PFSK-1 (cell line): ENCODE measurements around the gene C15orf61.

Source experiments
- FOXP2 ChIP-seq: optimal IDR thresholded peaks from 2 replicates; pipeline ENCODE3; 2011; ENCODE audit warnings: borderline replicate concordance, control low read depth, inconsistent platforms; ENCODE audit not compliant: insufficient read depth; ENCODE audit errors: extremely low read length, extremely low read depth
- POLR2AphosphoS5 ChIP-seq: IDR thresholded peaks from 2 replicates; pipeline ENCODE4 v1.6.1; 2012; ENCODE audit warnings: low read depth, mild to moderate bottlenecking, control low read depth, low read length, moderate library complexity
- REST ChIP-seq, 2 experiments: IDR thresholded peaks; 2 replicates each; pipeline versions ENCODE4 v1.6.1 to v1.8.0; 2011 to 2012; ENCODE audit warnings: low read depth in 2 of 2, low read length in 2 of 2, control low read depth in 1 of 2, inconsistent platforms in 1 of 2, mild to moderate bottlenecking in 1 of 2, moderate library complexity in 1 of 2; ENCODE audit not compliant: insufficient read depth in 1 of 2
- SIN3A ChIP-seq: IDR thresholded peaks from 2 replicates; pipeline ENCODE4 v1.6.1; 2012; ENCODE audit warnings: mild to moderate bottlenecking, low read length, moderate library complexity, borderline replicate concordance; ENCODE audit not compliant: insufficient read depth
- TAF1 ChIP-seq: IDR thresholded peaks from 2 replicates; pipeline ENCODE4 v1.6.1; 2012; ENCODE audit warnings: low read length, control low read depth, borderline replicate concordance; ENCODE audit not compliant: insufficient read depth

Gene C15orf61

GRCh38 chr15:67537771-67538170 is 16.8 kb downstream of the C15orf61 start:
- TF ChIP-seq FOXP2 (no peak), SIN3A (no peak), TAF1 (no peak), POLR2AphosphoS5 (no peak), REST (IDR thresholded peaks at IDR 0.05; ENCODE audit: insufficient read depth in 1 of 2, low read depth in 2 of 2, low read length in 2 of 2) (no peak)

DNA sequence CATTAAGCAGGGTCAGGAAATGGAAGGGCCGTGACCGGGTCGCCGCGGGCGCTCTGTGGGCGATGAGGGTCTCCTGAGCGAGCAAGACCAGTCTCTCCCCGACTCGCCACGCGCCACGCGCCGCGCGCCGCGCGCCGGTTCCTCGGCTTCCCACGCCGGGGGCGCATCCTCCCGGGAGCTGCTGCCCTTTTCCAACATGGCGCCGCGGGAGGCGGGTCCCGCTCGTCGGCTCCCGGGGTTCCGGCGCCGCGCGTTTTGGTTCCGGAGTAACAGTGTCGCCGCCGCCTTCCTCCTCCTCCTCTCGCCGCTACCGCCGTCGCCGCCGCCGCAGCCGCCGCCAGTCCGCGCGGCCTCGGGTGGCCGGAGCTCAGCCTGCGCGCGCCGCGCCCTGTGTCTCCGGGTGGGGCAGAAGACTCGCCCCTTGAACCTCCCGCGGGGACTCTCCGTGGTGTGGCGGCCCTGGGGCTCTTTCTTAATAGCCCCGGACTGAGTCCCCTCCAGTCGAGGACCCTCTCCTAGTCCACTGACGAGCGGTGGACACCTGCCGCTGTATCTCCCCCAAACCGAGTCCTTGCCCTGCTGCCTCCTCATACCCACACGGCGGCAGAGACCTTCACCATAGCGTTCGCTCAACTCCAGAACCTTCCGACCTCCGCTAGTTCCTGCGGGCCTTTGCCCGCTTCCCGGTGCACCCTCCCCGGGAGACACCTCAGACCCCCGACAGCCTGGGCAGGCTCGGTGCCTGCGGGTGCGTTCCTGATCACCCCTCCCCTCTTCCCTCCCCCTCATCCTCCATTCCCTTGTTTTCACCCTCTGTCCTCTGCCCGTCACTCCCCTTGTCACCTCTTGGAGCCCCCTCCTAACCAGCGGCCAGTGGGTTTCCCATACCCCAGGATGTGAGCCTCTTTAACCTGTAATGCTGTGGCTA is 21.8 kb downstream of the C15orf61 start, which contains the start of gene MAP2K5:
MAP2K5 (plus strand) TSS at position 284 of the 928 bp plus-strand sequence; CDS start at position 917, 633 bp downstream.
- TF ChIP-seq TAF1 (peak; percentile 66; the same call in 1 of the 2 replicates), REST (IDR thresholded peaks at IDR 0.05; ENCODE audit: insufficient read depth in 1 of 2, low read depth in 2 of 2, low read length in 2 of 2) (0 out of 4 replicates have a peak, but pooled peaks of 1 of the 2 experiments have one; percentile 47), POLR2AphosphoS5 (peak; percentile 76), FOXP2 (peak; percentile 46), SIN3A (peak; percentile 72; the same call in 1 of the 2 replicates)

GRCh38 chr15:67543348-67543718 is 22.4 kb downstream of the C15orf61 start:
- TF ChIP-seq FOXP2 (no peak), REST (IDR thresholded peaks at IDR 0.05; ENCODE audit: insufficient read depth in 1 of 2, low read depth in 2 of 2, low read length in 2 of 2) (no peak), TAF1 (no peak), SIN3A (no peak), POLR2AphosphoS5 (no peak)

- TF ChIP-seq POLR2AphosphoS5 (no peak), TAF1 (no peak), REST (IDR thresholded peaks at IDR 0.05; ENCODE audit: insufficient read depth in 1 of 2, low read depth in 2 of 2, low read length in 2 of 2) (no peak), SIN3A (no peak), FOXP2 (no peak)
These were observed 23.5 kb downstream of the C15orf61 start for GRCh38 chr15:67544475-67544874.
